ENCODE results near the gene GATA1.
A peak's percentile ranks its signal among the peaks of the same experiment; 100 is the strongest.

Gene GATA1

GRCh38 chrX:48749182-48749581 lies 37.2 kb upstream of the GATA1 start:
- DNase-seq (ENCODE audit: insufficient read length, low spot score): no peak
- TF ChIP-seq, protein P1, sequence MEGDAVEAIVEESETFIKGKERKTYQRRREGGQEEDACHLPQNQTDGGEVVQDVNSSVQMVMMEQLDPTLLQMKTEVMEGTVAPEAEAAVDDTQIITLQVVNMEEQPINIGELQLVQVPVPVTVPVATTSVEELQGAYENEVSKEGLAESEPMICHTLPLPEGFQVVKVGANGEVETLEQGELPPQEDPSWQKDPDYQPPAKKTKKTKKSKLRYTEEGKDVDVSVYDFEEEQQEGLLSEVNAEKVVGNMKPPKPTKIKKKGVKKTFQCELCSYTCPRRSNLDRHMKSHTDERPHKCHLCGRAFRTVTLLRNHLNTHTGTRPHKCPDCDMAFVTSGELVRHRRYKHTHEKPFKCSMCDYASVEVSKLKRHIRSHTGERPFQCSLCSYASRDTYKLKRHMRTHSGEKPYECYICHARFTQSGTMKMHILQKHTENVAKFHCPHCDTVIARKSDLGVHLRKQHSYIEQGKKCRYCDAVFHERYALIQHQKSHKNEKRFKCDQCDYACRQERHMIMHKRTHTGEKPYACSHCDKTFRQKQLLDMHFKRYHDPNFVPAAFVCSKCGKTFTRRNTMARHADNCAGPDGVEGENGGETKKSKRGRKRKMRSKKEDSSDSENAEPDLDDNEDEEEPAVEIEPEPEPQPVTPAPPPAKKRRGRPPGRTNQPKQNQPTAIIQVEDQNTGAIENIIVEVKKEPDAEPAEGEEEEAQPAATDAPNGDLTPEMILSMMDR (IDR thresholded peaks at IDR 0.05; ENCODE audit: insufficient read depth, missing control alignments): no peak
- FAIRE-seq: no peak

DNA sequence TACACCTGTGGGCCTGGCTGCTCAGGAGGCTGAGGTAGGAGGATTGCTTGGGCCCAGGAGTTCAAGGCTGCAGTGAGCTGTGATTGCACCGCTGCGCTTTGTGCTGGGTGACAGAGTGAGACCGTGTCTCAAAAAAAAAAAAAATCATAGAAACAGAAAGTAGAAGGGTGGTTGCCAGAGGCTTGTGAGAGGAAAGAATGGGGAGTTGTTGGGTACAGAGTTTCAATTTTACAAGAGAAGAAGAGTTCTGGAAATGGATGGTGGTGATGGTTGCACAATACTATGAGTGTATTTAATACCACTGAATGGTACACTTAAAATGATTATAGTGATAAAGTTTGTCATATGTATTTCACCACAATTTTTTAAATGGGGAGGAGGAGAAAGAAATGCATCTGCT lies 35.0 kb upstream of the GATA1 start:
- no peak for FAIRE-seq
- TF ChIP-seq, protein P1 (IDR thresholded peaks at IDR 0.05; ENCODE audit: insufficient read depth, missing control alignments): no peak

DNA sequence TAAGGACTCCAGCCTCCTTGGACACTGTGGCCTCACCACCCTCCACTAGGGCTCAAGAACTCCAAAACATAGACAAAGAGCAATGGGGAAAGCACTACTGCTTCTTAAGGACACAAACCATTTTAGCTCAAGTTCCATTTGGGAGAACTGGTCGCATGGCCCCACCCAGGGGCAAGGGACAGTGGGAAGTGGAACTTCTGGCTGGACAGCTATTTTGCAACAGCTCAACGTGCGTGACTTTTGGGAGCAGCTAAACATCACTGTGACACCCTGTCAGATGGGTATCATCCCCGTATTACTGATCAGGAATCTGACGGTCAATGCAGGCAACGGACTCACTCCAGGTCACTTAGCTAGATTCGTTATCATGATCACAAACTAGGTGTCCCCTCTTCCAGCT lies 33.9 kb upstream of the GATA1 start:
- DNase-seq (ENCODE audit: insufficient read length, low spot score) (no peak), FAIRE-seq (no peak)
- TF ChIP-seq, protein P1 (IDR thresholded peaks at IDR 0.05; ENCODE audit: insufficient read depth, missing control alignments): no peak

More for the DNA sequence above, 35.0 kb upstream of the GATA1 start:
- DNase-seq (ENCODE audit: insufficient read length, low spot score): no peak

GRCh38 chrX:48753708-48754228 lies 32.6 kb upstream of the GATA1 start:
- TF ChIP-seq, protein P1 (IDR thresholded peaks at IDR 0.05; ENCODE audit: insufficient read depth, missing control alignments): no peak
- FAIRE-seq (no peak), DNase-seq (ENCODE audit: insufficient read length, low spot score) (no peak)

DNA sequence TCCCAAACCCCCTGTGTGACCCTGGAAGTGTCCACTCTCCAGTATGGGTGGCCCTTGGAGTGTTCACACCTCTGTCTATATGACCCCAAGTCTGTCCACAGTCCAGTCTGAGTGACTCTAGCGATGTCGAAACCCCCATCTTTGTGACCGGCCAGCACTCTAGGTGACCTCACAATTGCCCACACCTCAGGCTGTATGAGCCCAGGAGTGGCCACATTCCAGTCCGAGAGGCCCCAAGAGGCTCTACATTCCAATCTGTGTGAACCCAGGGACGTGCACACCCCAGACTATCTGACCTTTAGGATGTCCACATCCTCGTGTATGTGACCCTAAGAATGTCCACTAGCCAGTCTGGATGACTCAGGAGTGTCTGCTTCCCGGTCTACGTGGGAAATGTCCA lies 32.2 kb upstream of the GATA1 start:
- DNase-seq (ENCODE audit: insufficient read length, low spot score) (no peak), FAIRE-seq (no peak)
- TF ChIP-seq, protein P1 (IDR thresholded peaks at IDR 0.05; ENCODE audit: insufficient read depth, missing control alignments): no peak

DNA sequence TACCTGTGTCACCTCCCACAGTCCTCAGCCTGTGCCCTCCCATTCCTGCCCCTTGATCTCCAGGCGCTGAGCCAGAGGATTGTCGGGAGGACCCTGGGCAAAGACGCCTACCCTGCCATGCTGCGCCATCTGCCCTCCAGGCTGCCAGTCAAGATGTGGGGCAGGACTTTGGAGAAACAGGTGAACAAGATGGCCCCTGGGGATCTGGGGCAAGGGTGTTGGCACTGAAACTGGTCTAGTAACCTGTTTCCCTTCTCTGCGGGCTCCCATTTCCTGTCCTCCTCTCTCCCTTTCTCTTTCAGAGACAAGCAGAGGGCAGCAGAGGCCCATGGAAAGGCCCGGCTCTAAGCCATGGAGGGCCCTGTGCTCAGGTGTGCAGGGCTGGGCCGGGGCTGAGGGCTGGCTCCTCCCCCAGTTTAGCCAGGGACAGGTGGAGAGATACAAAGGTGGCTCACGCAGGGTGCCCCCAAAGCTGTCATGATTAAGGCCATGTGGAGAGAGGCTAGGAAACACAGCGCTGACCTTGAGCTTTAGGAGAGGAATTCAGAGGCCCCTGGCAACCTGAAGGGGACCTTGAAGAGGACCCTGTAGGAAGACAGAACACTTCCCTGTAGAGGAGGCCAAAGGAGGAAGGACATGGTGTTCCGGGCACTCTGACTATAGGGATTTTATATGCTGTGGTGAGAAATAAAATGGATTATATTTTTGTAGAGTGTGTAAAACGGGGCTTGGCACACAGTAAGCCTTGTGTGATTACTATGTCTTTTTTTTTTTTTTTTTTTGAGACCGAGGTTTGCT lies 24.5 kb upstream of the GATA1 start, which contains the start of gene GLOD5:
Gene GLOD5 (plus strand): TSS at position 74 of the 798 bp plus-strand sequence. CDS start 44 bp downstream, at position 118.
- TF ChIP-seq, protein P1 (IDR thresholded peaks at IDR 0.05; ENCODE audit: insufficient read depth, missing control alignments): peak; percentile 25
- FAIRE-seq: no peak
- no peak for DNase-seq (ENCODE audit: insufficient read length, low spot score)

DNA sequence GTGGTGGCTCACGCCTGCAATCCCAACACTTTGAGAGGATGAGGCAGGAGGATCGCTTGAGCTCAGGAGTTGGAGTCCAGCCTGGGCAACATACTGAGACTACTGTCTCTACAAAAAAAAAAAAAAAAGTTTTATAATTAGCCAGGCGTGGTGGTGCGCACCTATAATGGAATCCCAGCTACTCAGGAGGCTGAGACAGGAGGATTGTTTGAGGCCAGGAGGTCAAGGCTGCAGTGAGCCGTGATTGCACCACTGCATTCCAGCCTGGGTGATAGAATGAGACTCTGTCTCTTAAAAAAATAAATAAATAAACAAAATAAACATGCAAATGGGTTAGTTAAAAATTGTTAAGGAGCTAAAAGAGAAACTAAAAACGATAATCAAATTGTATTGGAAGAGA lies 17.2 kb upstream of the GATA1 start:
- no peak for FAIRE-seq
- TF ChIP-seq, protein P1 (IDR thresholded peaks at IDR 0.05; ENCODE audit: insufficient read depth, missing control alignments): no peak
- DNase-seq (ENCODE audit: insufficient read length, low spot score): no peak

Measured in D721Med (cell line).